HEK293 (cell line): ENCODE measurements around the gene PSMC3.

ENCODE experiments used
- CTCF ChIA-PET: fragments of 350-600 bp; formaldehyde crosslinking; extraction: SDS; loops from one replicate; lab custom pipeline; 2021; ENCODE audit warnings: antibody characterized with exemption; lab: Yijun Ruan, JAX
- POLR2A ChIA-PET: fragments of 300-600 bp; formaldehyde crosslinking; extraction: SDS; loops from one replicate; lab custom pipeline; 2020; ENCODE audit warnings: antibody characterized with exemption, inconsistent platforms; lab: Yijun Ruan, JAX
- H3K27ac ChIP-seq: fragments of 200-500 bp; sonication (Bioruptor generic); 2 replicates; pipeline ENCODE4 v1.5.1; 2014; ENCODE audit warnings: low read depth, low read length, control low read depth, inconsistent platforms; ENCODE audit errors: extremely low read depth
- H3K36me3 ChIP-seq, 2 experiments: fragments of 200-500 bp in 1 of 2; sonication (Bioruptor generic) in 1 of 2; 1 replicate in 1 of 2; 2 replicates in 1 of 2; pipeline ENCODE4 v1.5.1; 2014 to 2017; ENCODE audit warnings: inconsistent platforms in 2 of 2, low read length in 2 of 2; ENCODE audit not compliant: control insufficient read depth in 2 of 2, insufficient read depth in 1 of 2
- H3K4me1 ChIP-seq: fragments of 200-500 bp; sonication (Bioruptor generic); 2 replicates; pipeline ENCODE4 v1.5.1; 2014; ENCODE audit warnings: mild to moderate bottlenecking, low read length, inconsistent platforms; ENCODE audit not compliant: control insufficient read depth, insufficient read depth
- H3K4me3 ChIP-seq: 2 replicates; pipeline ENCODE4 v1.5.1; 2011; ENCODE audit warnings: low read depth, mild to moderate bottlenecking, control low read depth, low read length, moderate library complexity
- H3K9me3 ChIP-seq: fragments of 200-500 bp; sonication (Bioruptor generic); 2 replicates; pipeline ENCODE4 v1.5.1; 2014; ENCODE audit warnings: low read depth, low read length, inconsistent platforms; ENCODE audit not compliant: control insufficient read depth, insufficient read depth
- PRDM1 ChIP-seq: fragments of 450-650 bp; formaldehyde crosslinking; IDR thresholded peaks from 2 replicates; pipeline ENCODE4; 2016; ENCODE audit warnings: missing biosample characterization, missing genetic modification characterization
- SETDB1 ChIP-seq: IDR thresholded peaks from one replicate; pipeline ENCODE4 v1.6.1; 2017; ENCODE audit warnings: mild to moderate bottlenecking, low read length, moderate library complexity, mixed read lengths; ENCODE audit not compliant: insufficient read length
- SP2 ChIP-seq: fragments of 450-650 bp; formaldehyde crosslinking; IDR thresholded peaks from 2 replicates; pipeline ENCODE4 v1.5.1; 2016; ENCODE audit warnings: missing biosample characterization, missing genetic modification characterization
- SP7 ChIP-seq: fragments of 450-650 bp; formaldehyde crosslinking; IDR thresholded peaks from 2 replicates; pipeline ENCODE4 v1.5.1; 2016; ENCODE audit warnings: missing biosample characterization, missing genetic modification characterization
- ZBTB1 ChIP-seq: fragments of 450-650 bp; formaldehyde crosslinking; IDR thresholded peaks from 2 replicates; pipeline ENCODE4 v1.5.1; 2016; ENCODE audit warnings: missing biosample characterization, missing genetic modification characterization
- ZBTB17 ChIP-seq: fragments of 450-650 bp; formaldehyde crosslinking; IDR thresholded peaks from 2 replicates; pipeline ENCODE4 v1.5.1; 2016; ENCODE audit warnings: missing biosample characterization, missing genetic modification characterization
- ZFHX2 ChIP-seq: fragments of 450-650 bp; formaldehyde crosslinking; conservative IDR thresholded peaks from 2 replicates; pipeline ENCODE4 v1.5.1; 2016; ENCODE audit warnings: missing biosample characterization, missing genetic modification characterization
- ZIC2 ChIP-seq: fragments of 450-650 bp; formaldehyde crosslinking; IDR thresholded peaks from 2 replicates; pipeline ENCODE4 v1.5.1; 2016; ENCODE audit warnings: missing biosample characterization, missing genetic modification characterization
- ZNF10 ChIP-seq: fragments of 450-650 bp; formaldehyde crosslinking; IDR thresholded peaks from 2 replicates; pipeline ENCODE4 v1.5.1; 2017; ENCODE audit warnings: missing biosample characterization, missing genetic modification characterization
- ZNF121 ChIP-seq: fragments of 450-650 bp; formaldehyde crosslinking; IDR thresholded peaks from 2 replicates; pipeline ENCODE4 v1.5.1; 2016; ENCODE audit warnings: missing biosample characterization, missing genetic modification characterization
- ZNF155 ChIP-seq: fragments of 450-650 bp; formaldehyde crosslinking; IDR thresholded peaks from 2 replicates; pipeline ENCODE4 v1.5.1; 2016; ENCODE audit warnings: missing biosample characterization, missing genetic modification characterization
- ZNF16 ChIP-seq: fragments of 450-650 bp; formaldehyde crosslinking; IDR thresholded peaks from 2 replicates; pipeline ENCODE4 v1.5.1; 2016; ENCODE audit warnings: low read depth, missing biosample characterization, missing genetic modification characterization
- ZNF341 ChIP-seq: fragments of 450-650 bp; formaldehyde crosslinking; IDR thresholded peaks from 2 replicates; pipeline ENCODE4; 2016; ENCODE audit warnings: low read depth, missing biosample characterization, missing genetic modification characterization
- ZNF362 ChIP-seq: fragments of 450-650 bp; formaldehyde crosslinking; IDR thresholded peaks from 2 replicates; pipeline ENCODE4 v1.5.1; 2016; ENCODE audit warnings: missing biosample characterization, missing genetic modification characterization
- ZNF404 ChIP-seq: fragments of 450-650 bp; formaldehyde crosslinking; IDR thresholded peaks from 2 replicates; pipeline ENCODE4 v1.5.1; 2017; ENCODE audit warnings: missing biosample characterization, missing genetic modification characterization
- ZNF548 ChIP-seq: fragments of 450-650 bp; formaldehyde crosslinking; IDR thresholded peaks from 2 replicates; pipeline ENCODE4 v1.5.1; 2016; ENCODE audit warnings: missing biosample characterization, missing genetic modification characterization
- ZNF600 ChIP-seq: fragments of 450-650 bp; formaldehyde crosslinking; IDR thresholded peaks from 2 replicates; pipeline ENCODE4 v1.5.1; 2016; ENCODE audit warnings: missing biosample characterization, missing genetic modification characterization
- ZNF610 ChIP-seq: fragments of 450-650 bp; formaldehyde crosslinking; IDR thresholded peaks from 2 replicates; pipeline ENCODE4 v1.5.1; 2016; ENCODE audit warnings: missing biosample characterization, missing genetic modification characterization, borderline replicate concordance
- ZSCAN4 ChIP-seq: fragments of 450-650 bp; formaldehyde crosslinking; IDR thresholded peaks from 2 replicates; pipeline ENCODE4 v1.5.1; 2017; ENCODE audit warnings: missing biosample characterization, missing genetic modification characterization
- TF ChIP-seq, protein P1 (sequence below): fragments of 450-650 bp; formaldehyde crosslinking; IDR thresholded peaks from 2 replicates; pipeline ENCODE4 v1.5.1; 2016; ENCODE audit warnings: missing biosample characterization, missing genetic modification characterization
- TF ChIP-seq, protein P2 (sequence below): fragments of 450-650 bp; formaldehyde crosslinking; IDR thresholded peaks from 2 replicates; pipeline ENCODE4 v1.5.1; 2016; ENCODE audit warnings: missing biosample characterization, missing genetic modification characterization

Gene PSMC3

DNA sequence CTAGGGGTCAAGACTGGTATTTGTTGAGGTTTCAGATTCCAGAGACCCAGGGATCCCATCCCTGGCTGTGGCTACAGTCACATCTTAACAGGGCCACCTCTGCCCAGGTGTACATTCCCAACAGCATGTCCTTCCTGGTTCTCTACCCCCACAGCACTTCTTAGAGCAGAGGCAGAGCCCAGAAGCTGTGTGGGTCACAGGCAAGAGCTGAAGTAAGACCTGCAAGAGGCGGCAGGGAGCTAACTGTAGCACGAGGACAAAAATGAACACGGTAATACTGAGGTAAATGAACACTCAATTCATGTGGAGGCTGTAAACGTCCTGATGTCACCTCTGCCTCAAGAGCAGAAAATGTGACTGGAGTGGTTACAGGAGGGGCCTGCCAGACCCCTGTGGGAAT is 44.4 kb upstream of the PSMC3 start (continued):
- TF ChIP-seq ZNF341 (tag by site-specific recombination) (no peak), ZNF610 (tag by site-specific recombination) (no peak), ZNF155 (tag by site-specific recombination) (no peak), ZBTB1 (tag by site-specific recombination) (no peak), ZSCAN4 (no peak)

- no peak overlapping the region for H3K27ac ChIP-seq
- POLR2A ChIA-PET, result no interaction called here
- CTCF ChIA-PET, result interaction anchor here (1.2 kb wide), 1 partner anchor 82 kb away, joined by 4 read pairs; no protein-coding TSS in a partner anchor
- TF ChIP-seq ZIC2 (tag by site-specific recombination), result 0 out of 2 replicates have a peak, but pooled peaks have one; percentile 22
- peak; percentile 59; the same call in 1 of the 2 replicates for TF ChIP-seq ZNF600 (tag by site-specific recombination)
- TF ChIP-seq ZNF548 (tag by site-specific recombination), result no peak
- no peak for TF ChIP-seq ZNF10
- no peak for TF ChIP-seq ZBTB17 (tag by site-specific recombination)
- TF ChIP-seq PRDM1 (tag by site-specific recombination), result peak; percentile 62
- TF ChIP-seq, protein P1, sequence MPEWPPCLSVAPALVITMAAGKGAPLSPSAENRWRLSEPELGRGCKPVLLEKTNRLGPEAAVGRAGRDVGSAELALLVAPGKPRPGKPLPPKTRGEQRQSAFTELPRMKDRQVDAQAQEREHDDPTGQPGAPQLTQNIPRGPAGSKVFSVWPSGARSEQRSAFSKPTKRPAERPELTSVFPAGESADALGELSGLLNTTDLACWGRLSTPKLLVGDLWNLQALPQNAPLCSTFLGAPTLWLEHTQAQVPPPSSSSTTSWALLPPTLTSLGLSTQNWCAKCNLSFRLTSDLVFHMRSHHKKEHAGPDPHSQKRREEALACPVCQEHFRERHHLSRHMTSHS (tag by site-specific recombination), result no peak
- no peak for TF ChIP-seq ZNF404 (tag by site-specific recombination)
- TF ChIP-seq, protein P2, sequence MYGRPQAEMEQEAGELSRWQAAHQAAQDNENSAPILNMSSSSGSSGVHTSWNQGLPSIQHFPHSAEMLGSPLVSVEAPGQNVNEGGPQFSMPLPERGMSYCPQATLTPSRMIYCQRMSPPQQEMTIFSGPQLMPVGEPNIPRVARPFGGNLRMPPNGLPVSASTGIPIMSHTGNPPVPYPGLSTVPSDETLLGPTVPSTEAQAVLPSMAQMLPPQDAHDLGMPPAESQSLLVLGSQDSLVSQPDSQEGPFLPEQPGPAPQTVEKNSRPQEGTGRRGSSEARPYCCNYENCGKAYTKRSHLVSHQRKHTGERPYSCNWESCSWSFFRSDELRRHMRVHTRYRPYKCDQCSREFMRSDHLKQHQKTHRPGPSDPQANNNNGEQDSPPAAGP, result no peak
- H3K4me3 ChIP-seq, result no peak overlapping the region
- peaks cover 12 to 89% of the 10 kb centered on the region in 2 experiments for H3K36me3 ChIP-seq
- peaks cover 11% of the 10 kb centered on the region for H3K4me1 ChIP-seq
- no peaks in the 10 kb centered on the region for H3K9me3 ChIP-seq
Measured at GRCh38 chr11:47469361-47470179, 43.3 kb upstream of the PSMC3 start.

DNA sequence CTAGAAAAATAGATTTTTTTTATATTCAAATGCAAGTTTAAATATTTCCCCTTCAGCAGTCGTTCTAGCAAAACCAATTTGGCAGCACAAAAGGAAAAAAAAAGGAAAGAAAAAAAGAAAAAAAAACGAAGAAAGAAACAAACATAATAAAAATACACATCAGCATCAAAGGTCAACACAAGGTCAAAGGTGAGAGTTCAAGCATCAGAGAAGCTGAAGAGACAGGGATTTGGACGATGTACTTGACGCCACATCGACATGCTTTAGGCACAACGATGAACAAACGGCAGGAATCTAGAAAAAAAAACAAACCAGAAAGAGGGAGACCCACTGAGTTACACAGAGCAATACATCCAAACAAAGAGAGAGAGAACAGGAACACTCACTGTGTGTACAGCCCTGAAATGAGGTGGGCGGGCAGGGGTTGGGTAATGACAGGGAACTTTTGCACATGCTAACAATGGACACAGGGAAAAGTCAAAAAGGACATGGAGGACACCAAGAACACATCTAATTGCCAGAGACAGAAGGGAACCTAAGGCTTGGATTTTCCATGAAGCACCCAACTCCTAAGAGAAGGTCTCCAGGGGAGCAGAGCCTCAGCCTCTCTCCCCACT is 42.5 kb upstream of the PSMC3 start:
- H3K9me3 ChIP-seq, result no peaks in the 10 kb centered on the region
- no peak overlapping the region for H3K4me3 ChIP-seq
- TF ChIP-seq SP2 (tag by site-specific recombination) (no peak), SP7 (tag by site-specific recombination) (0 out of 2 replicates have a peak, but pooled peaks have one; percentile 16), ZIC2 (tag by site-specific recombination) (peak; percentile 35), ZFHX2 (peak; percentile 57), ZNF16 (tag by site-specific recombination) (no peak), ZNF362 (peak; percentile 55; the same call in 1 of the 2 replicates), SETDB1 (no peak), ZNF121 (tag by site-specific recombination) (no peak)
- H3K4me1 ChIP-seq, result peaks cover 11% of the 10 kb centered on the region
- H3K27ac ChIP-seq, result no peak overlapping the region
- ChIA-PET CTCF (no interaction called here), POLR2A (no interaction called here)
- peaks cover 9 to 87% of the 10 kb centered on the region in 2 experiments for H3K36me3 ChIP-seq
